ENCODE measurements around the gene MAP1LC3B2. TPM values are rescaled to one million over a fixed set of nuclear protein-coding genes. Genes with fewer than 3 reads are reported as not detected.
A peak's percentile ranks its signal among the peaks of the same experiment; 100 is the strongest.

Gene MAP1LC3B2
- total RNA-seq, 1 donor from 2014 or later = 5.8 TPM

DNA sequence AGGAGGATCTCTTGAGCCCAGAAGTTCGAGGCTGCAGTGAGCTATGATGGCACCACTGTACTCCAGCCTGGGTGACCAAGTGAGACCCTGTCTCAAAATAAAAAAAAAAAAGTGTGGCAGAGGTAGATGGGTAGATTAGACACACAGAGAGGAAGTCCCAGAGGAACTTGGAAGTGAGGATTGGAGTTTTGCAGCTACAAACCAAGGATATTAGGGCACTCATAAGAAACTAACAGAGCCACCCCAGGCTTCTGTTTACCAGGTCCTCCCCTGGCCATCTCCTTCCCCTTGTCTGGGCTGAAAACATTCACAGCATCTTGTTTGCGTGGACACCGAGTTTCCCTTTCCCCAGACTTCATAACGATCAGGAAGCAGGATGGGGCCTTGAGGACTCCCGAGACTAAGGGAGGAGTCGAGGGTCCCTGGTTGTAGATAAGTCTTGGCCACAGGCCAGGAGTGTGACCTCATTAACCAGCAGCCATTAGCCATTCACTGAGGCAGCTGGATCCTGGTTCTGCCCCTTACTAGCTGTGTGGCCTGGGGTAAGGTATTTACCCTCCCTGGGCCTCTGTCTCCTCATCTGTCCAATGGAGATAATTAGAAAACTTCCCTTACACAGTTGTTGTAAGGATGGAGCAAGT is 2.1 kb downstream of the MAP1LC3B2 start:
- H3K4me3 Mint-ChIP-seq (ENCODE audit: unreplicated experiment) = no peak overlapping the region
- TF ChIP-seq, protein P1, sequence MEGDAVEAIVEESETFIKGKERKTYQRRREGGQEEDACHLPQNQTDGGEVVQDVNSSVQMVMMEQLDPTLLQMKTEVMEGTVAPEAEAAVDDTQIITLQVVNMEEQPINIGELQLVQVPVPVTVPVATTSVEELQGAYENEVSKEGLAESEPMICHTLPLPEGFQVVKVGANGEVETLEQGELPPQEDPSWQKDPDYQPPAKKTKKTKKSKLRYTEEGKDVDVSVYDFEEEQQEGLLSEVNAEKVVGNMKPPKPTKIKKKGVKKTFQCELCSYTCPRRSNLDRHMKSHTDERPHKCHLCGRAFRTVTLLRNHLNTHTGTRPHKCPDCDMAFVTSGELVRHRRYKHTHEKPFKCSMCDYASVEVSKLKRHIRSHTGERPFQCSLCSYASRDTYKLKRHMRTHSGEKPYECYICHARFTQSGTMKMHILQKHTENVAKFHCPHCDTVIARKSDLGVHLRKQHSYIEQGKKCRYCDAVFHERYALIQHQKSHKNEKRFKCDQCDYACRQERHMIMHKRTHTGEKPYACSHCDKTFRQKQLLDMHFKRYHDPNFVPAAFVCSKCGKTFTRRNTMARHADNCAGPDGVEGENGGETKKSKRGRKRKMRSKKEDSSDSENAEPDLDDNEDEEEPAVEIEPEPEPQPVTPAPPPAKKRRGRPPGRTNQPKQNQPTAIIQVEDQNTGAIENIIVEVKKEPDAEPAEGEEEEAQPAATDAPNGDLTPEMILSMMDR (IDR thresholded peaks at IDR 0.05; ENCODE audit: insufficient read depth, low read depth, low read length) = no peak
- no peak for TF ChIP-seq EZH2 (IDR thresholded peaks at IDR 0.05; ENCODE audit: insufficient read depth, low read length)
- Histone ChIP-seq H3K4me3 (ENCODE audit: insufficient read depth, low read depth, low read length) (no peak overlapping the region), H4K20me1 (ENCODE audit: insufficient read depth, low read length) (no peaks in the 10 kb centered on the region), H2AFZ (ENCODE audit: low read depth, low read length) (no peak overlapping the region), H3K4me1 (ENCODE audit: insufficient read depth, low read length) (peaks cover 19% of the 10 kb centered on the region), H3K9ac (ENCODE audit: low read length) (no peak overlapping the region), H3K79me2 (ENCODE audit: insufficient read depth, low read length) (no peaks in the 10 kb centered on the region), H3K27me3 (ENCODE audit: insufficient read depth, low read length) (no peaks in the 10 kb centered on the region), H3K27ac (ENCODE audit: low read depth, low read length) (no peak overlapping the region), H3K4me2 (ENCODE audit: low read length) (no peak overlapping the region), H3K9me3 (ENCODE audit: insufficient read depth, low read depth, low read length) (no peaks in the 10 kb centered on the region), H3K36me3 (ENCODE audit: insufficient read depth, low read length) (no peaks in the 10 kb centered on the region)
- H3K9me3 Mint-ChIP-seq (ENCODE audit: unreplicated experiment) = peaks cover 9% of the 10 kb centered on the region
- no peaks in the 10 kb centered on the region for H3K36me3 Mint-ChIP-seq (ENCODE audit: low read depth, unreplicated experiment)
- no peaks in the 10 kb centered on the region for H3K27me3 Mint-ChIP-seq (ENCODE audit: low read depth, unreplicated experiment)
- DNase-seq (ENCODE audit: low read depth) (no peak), FAIRE-seq (no peak)
- H3K27ac Mint-ChIP-seq (ENCODE audit: unreplicated experiment) = peak overlapping the region; percentile 18
- H3K4me1 Mint-ChIP-seq (ENCODE audit: low read depth, unreplicated experiment) = peaks cover 20% of the 10 kb centered on the region

DNA sequence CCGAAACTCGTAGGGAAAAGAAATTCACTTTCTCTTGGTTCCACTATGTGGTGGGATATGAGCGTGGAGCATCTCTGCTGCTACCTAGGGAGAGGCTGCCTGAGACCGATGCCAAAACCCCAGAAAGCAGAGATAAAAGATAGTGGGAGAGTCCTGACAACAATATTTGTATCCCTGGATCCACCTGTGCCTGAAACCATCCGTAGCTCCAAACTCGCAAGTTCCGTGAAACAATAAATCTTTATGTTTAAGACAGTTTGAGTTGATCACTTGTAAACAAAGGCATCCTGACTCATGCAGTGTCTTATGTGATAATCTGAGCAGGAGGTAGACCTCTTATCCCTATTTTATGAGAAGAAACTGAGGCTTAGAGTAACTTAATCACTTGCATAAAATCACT is 2.9 kb downstream of the MAP1LC3B2 start:
- H3K9me3 ChIP-seq (ENCODE audit: insufficient read depth, low read depth, low read length) = no peaks in the 10 kb centered on the region
- no peak overlapping the region for H3K4me3 ChIP-seq (ENCODE audit: insufficient read depth, low read depth, low read length)
- FAIRE-seq = no peak
- peaks cover 16% of the 10 kb centered on the region for H3K4me1 ChIP-seq (ENCODE audit: insufficient read depth, low read length)
- H2AFZ ChIP-seq (ENCODE audit: low read depth, low read length) = no peak overlapping the region
- H3K36me3 Mint-ChIP-seq (ENCODE audit: low read depth, unreplicated experiment) = no peaks in the 10 kb centered on the region
- no peaks in the 10 kb centered on the region for H4K20me1 ChIP-seq (ENCODE audit: insufficient read depth, low read length)
- H3K36me3 ChIP-seq (ENCODE audit: insufficient read depth, low read length) = no peaks in the 10 kb centered on the region
- peaks cover 19% of the 10 kb centered on the region for H3K4me1 Mint-ChIP-seq (ENCODE audit: low read depth, unreplicated experiment)
- H3K27ac Mint-ChIP-seq (ENCODE audit: unreplicated experiment) = no peak overlapping the region
- H3K9me3 Mint-ChIP-seq (ENCODE audit: unreplicated experiment) = peaks cover 9% of the 10 kb centered on the region
- no peaks in the 10 kb centered on the region for H3K27me3 ChIP-seq (ENCODE audit: insufficient read depth, low read length)
- no peak overlapping the region for H3K4me3 Mint-ChIP-seq (ENCODE audit: unreplicated experiment)
- H3K9ac ChIP-seq (ENCODE audit: low read length) = no peak overlapping the region
- H3K4me2 ChIP-seq (ENCODE audit: low read length) = no peak overlapping the region
- H3K27ac ChIP-seq (ENCODE audit: low read depth, low read length) = no peak overlapping the region
- TF ChIP-seq EZH2 (IDR thresholded peaks at IDR 0.05; ENCODE audit: insufficient read depth, low read length) = no peak
- TF ChIP-seq, protein P1 (IDR thresholded peaks at IDR 0.05; ENCODE audit: insufficient read depth, low read depth, low read length) = no peak
- no peaks in the 10 kb centered on the region for H3K27me3 Mint-ChIP-seq (ENCODE audit: low read depth, unreplicated experiment)
- no peak for DNase-seq (ENCODE audit: low read depth)
- no peaks in the 10 kb centered on the region for H3K79me2 ChIP-seq (ENCODE audit: insufficient read depth, low read length)

DNA sequence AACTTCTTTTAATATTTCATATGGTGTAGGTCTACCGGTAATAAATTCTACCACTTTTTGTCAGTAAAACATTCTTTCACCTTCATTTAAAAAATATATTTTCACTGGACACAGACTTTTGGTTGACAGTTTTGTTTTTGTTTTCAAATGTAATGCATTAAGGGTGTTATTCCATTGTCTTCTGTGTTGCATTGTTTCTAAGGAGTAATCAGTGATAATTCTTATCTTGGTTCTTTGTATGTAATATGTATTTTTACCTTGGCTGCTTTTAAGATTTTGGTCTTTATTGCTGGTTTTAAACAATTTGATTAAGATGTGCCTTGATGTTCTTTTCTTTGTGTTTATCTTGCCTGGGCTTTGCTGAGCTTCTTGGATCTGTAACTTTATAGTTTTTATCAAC is 4.1 kb downstream of the MAP1LC3B2 start:
- Mint-ChIP-seq H3K4me3 (ENCODE audit: unreplicated experiment) (no peak overlapping the region), H3K4me1 (ENCODE audit: low read depth, unreplicated experiment) (peaks cover 13% of the 10 kb centered on the region), H3K36me3 (ENCODE audit: low read depth, unreplicated experiment) (no peaks in the 10 kb centered on the region), H3K27ac (ENCODE audit: unreplicated experiment) (no peak overlapping the region), H3K27me3 (ENCODE audit: low read depth, unreplicated experiment) (no peaks in the 10 kb centered on the region), H3K9me3 (ENCODE audit: unreplicated experiment) (peaks cover 9% of the 10 kb centered on the region)
- Histone ChIP-seq H4K20me1 (ENCODE audit: insufficient read depth, low read length) (no peaks in the 10 kb centered on the region), H3K4me3 (ENCODE audit: insufficient read depth, low read depth, low read length) (no peak overlapping the region), H3K27ac (ENCODE audit: low read depth, low read length) (no peak overlapping the region), H3K9ac (ENCODE audit: low read length) (no peak overlapping the region), H3K79me2 (ENCODE audit: insufficient read depth, low read length) (no peaks in the 10 kb centered on the region), H3K27me3 (ENCODE audit: insufficient read depth, low read length) (no peaks in the 10 kb centered on the region), H3K4me1 (ENCODE audit: insufficient read depth, low read length) (peaks cover 10% of the 10 kb centered on the region), H3K4me2 (ENCODE audit: low read length) (no peak overlapping the region), H2AFZ (ENCODE audit: low read depth, low read length) (no peak overlapping the region), H3K36me3 (ENCODE audit: insufficient read depth, low read length) (no peaks in the 10 kb centered on the region), H3K9me3 (ENCODE audit: insufficient read depth, low read depth, low read length) (no peaks in the 10 kb centered on the region)
- TF ChIP-seq, protein P1 (IDR thresholded peaks at IDR 0.05; ENCODE audit: insufficient read depth, low read depth, low read length) = no peak
- TF ChIP-seq EZH2 (IDR thresholded peaks at IDR 0.05; ENCODE audit: insufficient read depth, low read length) = no peak
- no peak for DNase-seq (ENCODE audit: low read depth)
- no peak for FAIRE-seq
